GM18870 (cell line): ENCODE measurements around the gene RCOR3.
"Not testable (repeated sequence)": the region's sequence is repeated elsewhere in the genome, so short reads cannot be mapped to it uniquely, and the experiment has no call there.

ENCODE experiments used
- ATAC-seq: cut with Tn5 transposase; IDR thresholded peaks from one replicate; pipeline ENCODE4 v1.9.1; 2021; ENCODE audit warnings: moderate library complexity; ENCODE audit not compliant: unreplicated experiment

The RCOR3 gene

GRCh38 chr1:211258756-211259637, at the start of gene RCOR3:
TSS of gene RCOR3 (plus strand) at chr1:211259366. CDS start at chr1:211259561, 195 bp downstream.
- ATAC-seq: peak; percentile 49

GRCh38 chr1:211210052-211210451, 49.1 kb upstream of the RCOR3 start:
- no peak for ATAC-seq

- no peak for ATAC-seq
These were observed 48.2 kb upstream of the RCOR3 start for GRCh38 chr1:211210965-211211364.

- no peak for ATAC-seq
These were observed 45.5 kb upstream of the RCOR3 start for GRCh38 chr1:211213702-211214101.

GRCh38 chr1:211215577-211215976, 43.6 kb upstream of the RCOR3 start:
- no peak for ATAC-seq

GRCh38 chr1:211217392-211217791, 41.8 kb upstream of the RCOR3 start:
- no peak for ATAC-seq

GRCh38 chr1:211222469-211223234, 36.5 kb upstream of the RCOR3 start:
- not testable (repeated sequence) for ATAC-seq

GRCh38 chr1:211228573-211229364, 30.4 kb upstream of the RCOR3 start:
- not testable (repeated sequence) for ATAC-seq

GRCh38 chr1:211229365-211229759, 29.8 kb upstream of the RCOR3 start:
- ATAC-seq: no peak

- no peak for ATAC-seq
These were observed 27.3 kb upstream of the RCOR3 start for GRCh38 chr1:211231873-211232272.

GRCh38 chr1:211236633-211237320, 22.4 kb upstream of the RCOR3 start:
- ATAC-seq: no peak

GRCh38 chr1:211237579-211237978, 21.6 kb upstream of the RCOR3 start:
- no peak for ATAC-seq

- ATAC-seq: not testable (repeated sequence)
These were observed 18.6 kb upstream of the RCOR3 start for GRCh38 chr1:211240567-211240966.

- no peak for ATAC-seq
These were observed 18.1 kb upstream of the RCOR3 start for GRCh38 chr1:211241071-211241470.

GRCh38 chr1:211243639-211244038, 15.5 kb upstream of the RCOR3 start:
- ATAC-seq: not testable (repeated sequence)

- not testable (repeated sequence) for ATAC-seq
These were observed 12.6 kb upstream of the RCOR3 start for GRCh38 chr1:211246583-211246982.

- ATAC-seq: no peak
These were observed 11.2 kb upstream of the RCOR3 start for GRCh38 chr1:211247921-211248320.

GRCh38 chr1:211249611-211250010, 9.6 kb upstream of the RCOR3 start:
- ATAC-seq: not testable (repeated sequence)

- no peak for ATAC-seq
These were observed 1.3 kb upstream of the RCOR3 start for GRCh38 chr1:211257826-211258225.

- peak; percentile 32 for ATAC-seq
These were observed 833 bp upstream of the RCOR3 start for GRCh38 chr1:211258310-211258755.
